Colonic mucosa (tissue), 4 donors: ENCODE measurements around the gene THSD4. TPM values are rescaled to one million over a fixed set of nuclear protein-coding genes. Genes with fewer than 3 reads are reported as not detected.

Experiments used
- DNase-seq: peaks from one replicate; pipeline ENCODE4 v3.0.0-alpha.2; 2020
- H3K27ac ChIP-seq: fragments of 200-600 bp; one replicate; pipeline ENCODE4 v1.8.0; 2021
- H3K27me3 ChIP-seq: fragments of 200-600 bp; one replicate; pipeline ENCODE4 v1.8.0; 2021
- H3K36me3 ChIP-seq: fragments of 200-600 bp; one replicate; pipeline ENCODE4 v1.8.0; 2021
- H3K4me1 ChIP-seq: fragments of 200-600 bp; one replicate; pipeline ENCODE4 v1.8.0; 2021; ENCODE audit warnings: mild to moderate bottlenecking
- H3K4me3 ChIP-seq: fragments of 200-600 bp; one replicate; pipeline ENCODE4 v1.8.0; 2021
- H3K9ac ChIP-seq, 2 donors: one replicate each; pipeline ENCODE4 v1.7.0; 2013; ENCODE audit warnings: control low read depth in 2 of 2, low read depth in 2 of 2, low read length in 2 of 2
- H3K9me3 ChIP-seq: fragments of 200-600 bp; one replicate; pipeline ENCODE4 v1.8.0; 2021
- intact Hi-C: fragments of 100-400 bp; cut with DNase I; formaldehyde crosslinking; loops from one replicate; pipeline ENCODE4 v1.14.1; 2022
- total RNA-seq, 2 donors: library from RNA; stranded (reverse); fragmentation: NEBNext Ultra II Directional in 1 of 2; extraction: Animal tissue kit (Norgen Biotek cat#: 25700) in 1 of 2; gene quantifications; one replicate each; pipeline ENCODE4 v1.2.1, GENCODE V29; 2021
- TF ChIP-seq, protein P1 (sequence below): fragments of 200-600 bp; IDR thresholded peaks from one replicate; pipeline ENCODE4 v1.8.0; 2022; ENCODE audit warnings: antibody characterized with exemption, mild to moderate bottlenecking
- donor health status: healthy.
- donor health status: DM: no; HTN: no; CAD: no.
- donor health status: DM: no; HTN: no; CAD: no.

Gene THSD4
- total RNA-seq, 2 donors from 2014 or later = 18.8 to 23.5 TPM

GRCh38 chr15:71333839-71334238 lies 218.6 kb downstream of the THSD4 start:
- no peak overlapping the region for H3K27ac ChIP-seq
- peaks cover 6% of the 10 kb centered on the region for H3K4me1 ChIP-seq
- no peaks in the 10 kb centered on the region for H3K9me3 ChIP-seq
- TF ChIP-seq, protein P1, sequence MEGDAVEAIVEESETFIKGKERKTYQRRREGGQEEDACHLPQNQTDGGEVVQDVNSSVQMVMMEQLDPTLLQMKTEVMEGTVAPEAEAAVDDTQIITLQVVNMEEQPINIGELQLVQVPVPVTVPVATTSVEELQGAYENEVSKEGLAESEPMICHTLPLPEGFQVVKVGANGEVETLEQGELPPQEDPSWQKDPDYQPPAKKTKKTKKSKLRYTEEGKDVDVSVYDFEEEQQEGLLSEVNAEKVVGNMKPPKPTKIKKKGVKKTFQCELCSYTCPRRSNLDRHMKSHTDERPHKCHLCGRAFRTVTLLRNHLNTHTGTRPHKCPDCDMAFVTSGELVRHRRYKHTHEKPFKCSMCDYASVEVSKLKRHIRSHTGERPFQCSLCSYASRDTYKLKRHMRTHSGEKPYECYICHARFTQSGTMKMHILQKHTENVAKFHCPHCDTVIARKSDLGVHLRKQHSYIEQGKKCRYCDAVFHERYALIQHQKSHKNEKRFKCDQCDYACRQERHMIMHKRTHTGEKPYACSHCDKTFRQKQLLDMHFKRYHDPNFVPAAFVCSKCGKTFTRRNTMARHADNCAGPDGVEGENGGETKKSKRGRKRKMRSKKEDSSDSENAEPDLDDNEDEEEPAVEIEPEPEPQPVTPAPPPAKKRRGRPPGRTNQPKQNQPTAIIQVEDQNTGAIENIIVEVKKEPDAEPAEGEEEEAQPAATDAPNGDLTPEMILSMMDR = no peak
- no peaks in the 10 kb centered on the region for H3K36me3 ChIP-seq
- no peaks in the 10 kb centered on the region for H3K27me3 ChIP-seq
- H3K9ac ChIP-seq = no peak overlapping the region
- DNase-seq = no peak
- H3K4me3 ChIP-seq = no peak overlapping the region
- intact Hi-C loops = no loop called here

DNA sequence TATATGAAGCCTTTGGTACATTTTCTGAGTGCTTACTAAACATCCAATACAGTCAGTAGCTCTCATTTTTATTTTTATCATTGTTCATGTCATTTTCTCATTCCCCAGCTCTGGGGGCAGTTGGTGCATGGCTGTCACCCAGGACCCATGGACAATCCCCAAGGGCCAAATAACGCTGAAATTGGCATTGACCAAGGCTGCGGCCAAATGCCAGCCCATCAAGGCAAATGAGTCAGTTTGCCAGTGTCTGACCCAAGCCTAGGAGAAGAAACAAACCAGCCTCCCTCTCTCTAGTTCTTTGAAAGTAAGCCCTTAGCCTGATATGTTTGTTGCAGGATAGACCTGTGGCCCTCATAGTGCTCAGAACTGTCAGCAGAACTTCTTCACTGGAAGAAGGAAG lies 219.2 kb downstream of the THSD4 start:
- Histone ChIP-seq H3K36me3 (no peaks in the 10 kb centered on the region), H3K27ac (no peak overlapping the region), H3K9ac (no peak overlapping the region), H3K4me3 (no peak overlapping the region), H3K4me1 (peaks cover under 1% of the 10 kb centered on the region), H3K27me3 (no peaks in the 10 kb centered on the region), H3K9me3 (no peaks in the 10 kb centered on the region)
- TF ChIP-seq, protein P1 = no peak
- intact Hi-C loops = no loop called here
- DNase-seq = no peak

- Histone ChIP-seq H3K27ac (no peak overlapping the region), H3K4me1 (no peaks in the 10 kb centered on the region), H3K27me3 (no peaks in the 10 kb centered on the region), H3K4me3 (no peak overlapping the region), H3K9ac (no peak overlapping the region), H3K9me3 (no peaks in the 10 kb centered on the region), H3K36me3 (no peaks in the 10 kb centered on the region)
- DNase-seq = no peak
- intact Hi-C loops = no loop called here
- TF ChIP-seq, protein P1 = no peak
These were observed 219.6 kb downstream of the THSD4 start for GRCh38 chr15:71334873-71335272.

- H3K4me3 ChIP-seq = no peak overlapping the region
- H3K4me1 ChIP-seq = no peaks in the 10 kb centered on the region
- no peaks in the 10 kb centered on the region for H3K27me3 ChIP-seq
- no peak for DNase-seq
- TF ChIP-seq, protein P1 = no peak
- no peaks in the 10 kb centered on the region for H3K9me3 ChIP-seq
- no peaks in the 10 kb centered on the region for H3K36me3 ChIP-seq
- no peak overlapping the region for H3K9ac ChIP-seq
- intact Hi-C loops = no loop called here
- H3K27ac ChIP-seq = no peak overlapping the region
These were observed 220.3 kb downstream of the THSD4 start for GRCh38 chr15:71335591-71335990.

DNA sequence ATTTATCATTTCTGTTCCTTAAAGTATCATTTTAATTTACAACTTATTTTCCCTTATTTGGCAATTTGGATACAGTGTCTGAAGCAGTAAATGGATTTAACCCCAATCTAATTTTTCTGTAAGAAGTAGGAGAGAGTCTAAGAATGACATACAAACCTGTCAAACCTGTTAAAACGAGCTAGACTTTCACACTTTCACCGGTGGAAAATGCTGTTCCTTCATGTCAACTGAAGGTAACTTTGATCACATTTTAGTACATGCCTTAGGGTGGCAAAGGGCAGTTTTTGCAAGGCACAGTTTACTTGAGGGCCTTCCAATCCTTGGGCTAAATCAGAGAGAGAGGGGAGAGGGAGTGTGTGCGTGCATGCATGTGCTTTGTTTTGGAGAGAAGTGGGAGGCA lies 221.4 kb downstream of the THSD4 start:
- H3K27ac ChIP-seq = no peak overlapping the region
- TF ChIP-seq, protein P1 = no peak

More for the DNA sequence above, 221.4 kb downstream of the THSD4 start:
- Histone ChIP-seq H3K27me3 (no peaks in the 10 kb centered on the region), H3K36me3 (no peaks in the 10 kb centered on the region), H3K9ac (no peak overlapping the region), H3K4me1 (no peaks in the 10 kb centered on the region), H3K4me3 (no peak overlapping the region), H3K9me3 (no peaks in the 10 kb centered on the region)
- intact Hi-C loops = no loop called here
- no peak for DNase-seq
